Activated CD4-positive, alpha-beta memory T cell treated with anti-CD3 and anti-CD28 coated beads, Interleukin-2, amount 10 ng/mL, durations not matched to agents 7 days and 5 days (primary cell): ENCODE measurements around the gene APBB3. TPM values are rescaled to one million over a fixed set of nuclear protein-coding genes. Genes with fewer than 3 reads are reported as not detected.
A peak's percentile ranks its signal among the peaks of the same experiment; 100 is the strongest.

ENCODE experiments used
- CTCF ChIA-PET: fragments of 350-600 bp; sonication (Branson Sonifier 250); formaldehyde crosslinking; loops from one replicate; lab custom pipeline; 2021; ENCODE audit warnings: antibody characterized with exemption, inconsistent platforms; lab: Charles Lee
- POLR2A ChIA-PET: fragments of 350-600 bp; sonication (Branson Sonifier 250); formaldehyde crosslinking; loops from one replicate; lab custom pipeline; 2021; ENCODE audit warnings: antibody characterized with exemption; lab: Charles Lee
- DNase-seq: peaks from one replicate; pipeline ENCODE4 v3.0.0-alpha.2; 2020
- H3K27ac Mint-ChIP-seq: one replicate; pipeline ENCODE4 v1.8.0; 2021; ENCODE audit warnings: mild to moderate bottlenecking, mixed read lengths
- H3K27me3 Mint-ChIP-seq: one replicate; pipeline ENCODE4 v1.8.0; 2021; ENCODE audit warnings: mixed read lengths
- H3K36me3 Mint-ChIP-seq: one replicate; pipeline ENCODE4 v1.8.0; 2021; ENCODE audit warnings: low read depth, mixed read lengths
- H3K4me1 Mint-ChIP-seq: one replicate; pipeline ENCODE4 v1.8.0; 2021; ENCODE audit warnings: mixed read lengths
- H3K4me3 Mint-ChIP-seq: one replicate; pipeline ENCODE4 v1.8.0; 2021; ENCODE audit warnings: mild to moderate bottlenecking, mixed read lengths
- H3K9me3 Mint-ChIP-seq: one replicate; pipeline ENCODE4 v1.8.0; 2021; ENCODE audit warnings: mixed read lengths
- total RNA-seq, 2 experiments: library from RNA; stranded (reverse); gene quantifications; one replicate each; pipeline ENCODE4 v1.2.3, GENCODE V29; 2021

Gene APBB3
- total RNA-seq, 2 experiments from 2014 or later: 23.7 to 27.5 TPM

- no peak overlapping the region for H3K27ac Mint-ChIP-seq
- H3K4me1 Mint-ChIP-seq: peaks cover 51% of the 10 kb centered on the region
- ChIA-PET CTCF (interaction anchor here (1.0 kb wide), 1 partner anchor 15 kb away, joined by 3 read pairs; the partner anchor contains the start of gene EIF4EBP3), POLR2A (interaction anchor here (0.9 to 10.7 kb wide), 5 partner anchors 13 to 160 kb away, joined by 3 to 101 read pairs (median 5); partner anchors contain the start of genes ANKHD1, EIF4EBP3, IK and NDUFA2)
- H3K27me3 Mint-ChIP-seq: no peaks in the 10 kb centered on the region
- H3K4me3 Mint-ChIP-seq: no peak overlapping the region
- DNase-seq: no peak
- peaks cover 23% of the 10 kb centered on the region for H3K36me3 Mint-ChIP-seq
- no peaks in the 10 kb centered on the region for H3K9me3 Mint-ChIP-seq
Measured at GRCh38 chr5:140561753-140562523, 2.5 kb downstream of the APBB3 start.

- Mint-ChIP-seq H3K9me3 (no peaks in the 10 kb centered on the region), H3K4me3 (no peak overlapping the region), H3K4me1 (peaks cover 48% of the 10 kb centered on the region), H3K27ac (no peak overlapping the region), H3K27me3 (no peaks in the 10 kb centered on the region), H3K36me3 (peaks cover 30% of the 10 kb centered on the region)
- POLR2A ChIA-PET: interaction anchor here (1.0 to 10.7 kb wide), 3 partner anchors 9 to 159 kb away, joined by 3 to 101 read pairs (median 3); partner anchors contain the start of genes ANKHD1 and EIF4EBP3
- CTCF ChIA-PET: interaction anchor here (1.9 kb wide), 1 partner anchor 13 kb away, joined by 4 read pairs; the partner anchor contains the start of gene EIF4EBP3
- DNase-seq: no peak
Measured at GRCh38 chr5:140560227-140560626, 4.2 kb downstream of the APBB3 start.

DNA sequence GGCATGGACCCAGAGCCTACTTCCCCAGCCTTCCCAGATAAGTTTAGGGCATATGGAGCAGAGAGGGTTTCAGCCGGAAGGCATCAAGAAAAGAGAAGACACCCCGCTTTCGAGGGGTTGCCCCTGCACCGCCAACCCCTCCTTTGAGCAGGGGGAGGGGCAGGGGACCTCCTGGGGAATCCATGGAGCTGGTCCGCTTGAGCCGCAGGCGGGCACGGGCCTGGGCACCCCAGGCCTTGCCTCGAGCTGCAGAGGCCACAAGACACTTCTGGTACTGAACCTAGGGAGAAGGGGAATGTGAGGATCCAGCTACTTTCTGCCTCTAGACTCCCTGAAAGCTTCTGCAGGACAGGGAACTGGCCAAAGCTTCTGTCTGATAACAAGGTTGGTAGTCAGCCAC, 5.9 kb downstream of the APBB3 start:
- Mint-ChIP-seq H3K36me3 (peaks cover 36% of the 10 kb centered on the region), H3K4me1 (peaks cover 51% of the 10 kb centered on the region), H3K27ac (peak overlapping the region; percentile 79), H3K4me3 (no peak overlapping the region), H3K27me3 (no peaks in the 10 kb centered on the region), H3K9me3 (no peaks in the 10 kb centered on the region)
- ChIA-PET CTCF (interaction anchor here (0.6 to 1.9 kb wide), 3 partner anchors 10 to 13 kb away, joined by 3 to 4 read pairs (median 3); partner anchors contain the start of gene EIF4EBP3), POLR2A (interaction anchor here (2.1 to 10.7 kb wide), 4 partner anchors 10 to 157 kb away, joined by 10 to 101 read pairs (median 18); partner anchors contain the start of genes ANKHD1, EIF4EBP3, IK and NDUFA2)
- DNase-seq: no peak

- POLR2A ChIA-PET: interaction anchor here (0.8 to 10.7 kb wide), 11 partner anchors 8 to 156 kb away, joined by 3 to 101 read pairs (median 8); partner anchors contain the start of genes ANKHD1, EIF4EBP3, IK and NDUFA2
- H3K4me3 Mint-ChIP-seq: peak overlapping the region; percentile 83
- CTCF ChIA-PET: interaction anchor here (0.6 to 1.5 kb wide), 3 partner anchors 10 to 77 kb away, joined by 3 to 5 read pairs (median 3); no protein-coding TSS in a partner anchor
- no peaks in the 10 kb centered on the region for H3K9me3 Mint-ChIP-seq
- H3K27me3 Mint-ChIP-seq: no peaks in the 10 kb centered on the region
- peaks cover 52% of the 10 kb centered on the region for H3K4me1 Mint-ChIP-seq
- peak overlapping the region; percentile 79 for H3K27ac Mint-ChIP-seq
- no peak for DNase-seq
- peaks cover 41% of the 10 kb centered on the region for H3K36me3 Mint-ChIP-seq
Measured at GRCh38 chr5:140557965-140558364, 6.4 kb downstream of the APBB3 start.

DNA sequence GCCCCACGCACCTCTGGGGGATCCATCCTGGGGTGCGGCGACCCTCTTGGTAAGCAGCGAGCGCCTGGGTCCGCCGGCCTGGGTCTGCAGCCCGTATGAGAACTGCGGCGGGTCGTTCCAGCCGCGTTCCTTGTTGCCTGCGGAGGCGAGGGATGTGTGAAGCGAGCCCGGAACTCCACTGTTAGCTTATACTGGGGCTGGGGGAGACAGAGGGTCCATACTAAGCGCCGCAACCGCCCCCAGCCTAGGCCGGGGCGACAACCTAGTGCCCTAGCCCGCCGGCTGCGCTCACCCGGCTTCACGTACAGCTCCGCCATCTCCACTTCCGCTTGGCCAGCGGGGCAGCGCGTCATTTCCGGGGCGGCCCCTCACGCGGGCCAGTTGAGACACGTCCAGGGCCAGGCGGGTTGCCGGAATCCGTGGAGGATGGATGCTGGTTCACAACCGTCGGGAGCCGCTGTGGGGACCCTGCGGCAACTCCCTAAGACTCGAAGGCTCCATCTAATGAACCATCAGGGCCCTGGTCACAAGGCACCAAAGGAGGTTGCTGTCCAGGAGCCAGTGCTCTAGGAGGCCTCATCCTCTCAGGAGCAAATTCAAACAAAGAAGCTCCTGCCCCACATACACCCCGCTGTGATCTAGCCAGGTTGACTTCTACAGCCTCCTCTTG, 7.1 kb downstream of the APBB3 start, which contains the start of gene SRA1:
Gene SRA1 (minus strand): TSS at position 338 of the 670 bp plus-strand sequence. CDS start 21 bp downstream, at position 317.
- Mint-ChIP-seq H3K36me3 (peaks cover 46% of the 10 kb centered on the region), H3K4me1 (peaks cover 50% of the 10 kb centered on the region), H3K4me3 (peak within 1 kb of the TSS; percentile 83), H3K27me3 (no peaks in the 10 kb centered on the region), H3K9me3 (no peaks in the 10 kb centered on the region), H3K27ac (peak within 1 kb of the TSS; percentile 79)
- POLR2A ChIA-PET: interaction anchor here (0.8 to 10.7 kb wide), 11 partner anchors 8 to 156 kb away, joined by 3 to 101 read pairs (median 8); partner anchors contain the start of genes ANKHD1, EIF4EBP3, IK and NDUFA2
- CTCF ChIA-PET: interaction anchor here (1.0 to 1.5 kb wide), 5 partner anchors 9 to 318 kb away, joined by 3 to 6 read pairs (median 4); partner anchors contain the start of gene EIF4EBP3
- peak; percentile 91 for DNase-seq

DNA sequence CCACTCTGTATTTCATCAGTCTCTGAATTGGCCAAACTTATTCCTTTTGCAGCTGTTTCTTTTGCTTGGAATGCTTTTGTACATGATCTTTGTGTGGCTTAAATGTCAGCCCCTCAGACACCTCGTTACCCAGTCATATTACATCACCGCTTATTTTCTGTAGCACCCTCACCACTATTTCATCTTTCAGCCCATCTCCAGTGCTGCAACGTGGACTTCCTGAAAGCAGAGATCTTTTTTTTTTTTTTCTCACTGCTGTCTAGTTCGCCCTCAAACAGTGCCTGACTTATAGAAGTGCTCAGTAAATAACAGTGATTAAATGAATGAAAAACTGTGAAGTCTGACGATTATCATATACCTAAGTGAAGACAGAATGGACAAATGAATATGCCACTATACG, 8.0 kb downstream of the APBB3 start:
- ChIA-PET CTCF (interaction anchor here (0.6 to 1.1 kb wide), 3 partner anchors 9 to 317 kb away, joined by 3 to 4 read pairs (median 4); no protein-coding TSS in a partner anchor), POLR2A (interaction anchor here (1.0 to 10.7 kb wide), 6 partner anchors 7 to 155 kb away, joined by 3 to 101 read pairs (median 15); partner anchors contain the start of genes ANKHD1, EIF4EBP3, IK and NDUFA2)
- Mint-ChIP-seq H3K4me3 (peak overlapping the region; percentile 83), H3K36me3 (peaks cover 55% of the 10 kb centered on the region), H3K4me1 (peaks cover 56% of the 10 kb centered on the region), H3K27ac (peak overlapping the region; percentile 79), H3K9me3 (no peaks in the 10 kb centered on the region), H3K27me3 (no peaks in the 10 kb centered on the region)
- no peak for DNase-seq

DNA sequence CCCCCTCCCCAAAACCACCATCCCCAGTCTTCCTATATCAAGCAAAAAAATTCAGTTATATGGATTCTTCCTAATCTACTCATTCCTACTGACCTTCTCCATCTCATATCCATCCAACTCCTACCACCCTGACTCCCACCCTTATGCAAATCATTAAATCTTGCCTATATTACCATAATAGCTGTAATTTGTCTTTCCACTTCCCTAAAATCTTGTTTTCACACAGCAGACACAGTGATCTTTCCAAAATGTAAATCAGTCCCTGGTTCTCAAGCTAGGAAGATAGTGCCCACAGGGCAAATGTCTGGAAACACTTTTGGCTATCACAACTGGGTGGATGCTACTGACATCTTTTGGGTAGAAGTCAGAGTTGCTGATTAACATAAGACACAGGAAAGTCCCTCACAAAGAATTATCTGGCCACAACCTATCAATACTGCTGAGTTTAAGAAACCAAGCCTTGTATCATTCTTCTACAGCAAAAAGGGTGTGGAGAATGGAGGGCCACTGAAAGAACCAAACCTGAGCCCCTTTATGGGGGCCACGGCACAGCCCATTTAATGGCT, 8.6 kb downstream of the APBB3 start:
- peaks cover 59% of the 10 kb centered on the region for H3K4me1 Mint-ChIP-seq
- CTCF ChIA-PET: interaction anchor here (0.6 to 0.8 kb wide), 2 partner anchors 9 to 198 kb away, joined by 3 to 4 read pairs; no protein-coding TSS in a partner anchor
- POLR2A ChIA-PET: interaction anchor here (0.6 to 10.7 kb wide), 5 partner anchors 7 to 90 kb away, joined by 3 to 101 read pairs (median 3); partner anchors contain the start of genes EIF4EBP3, IK and NDUFA2
- H3K27ac Mint-ChIP-seq: peak overlapping the region; percentile 79
- H3K9me3 Mint-ChIP-seq: no peaks in the 10 kb centered on the region
- peaks cover 61% of the 10 kb centered on the region for H3K36me3 Mint-ChIP-seq
- no peak for DNase-seq
- peak overlapping the region; percentile 83 for H3K4me3 Mint-ChIP-seq
- no peaks in the 10 kb centered on the region for H3K27me3 Mint-ChIP-seq

- Mint-ChIP-seq H3K36me3 (peaks cover 72% of the 10 kb centered on the region), H3K9me3 (no peaks in the 10 kb centered on the region), H3K27ac (peak overlapping the region; percentile 27), H3K27me3 (no peaks in the 10 kb centered on the region), H3K4me1 (peaks cover 73% of the 10 kb centered on the region), H3K4me3 (no peak overlapping the region)
- no peak for DNase-seq
- POLR2A ChIA-PET: interaction anchor here (0.6 to 1.3 kb wide), 2 partner anchors 14 to 93 kb away, joined by 3 to 4 read pairs; partner anchors contain the start of genes IK and NDUFA2
- CTCF ChIA-PET: no interaction called here
Measured at GRCh38 chr5:140554454-140554853, 9.9 kb downstream of the APBB3 start.

GRCh38 chr5:140553657-140554056, 10.7 kb downstream of the APBB3 start:
- no peaks in the 10 kb centered on the region for H3K9me3 Mint-ChIP-seq
- H3K27ac Mint-ChIP-seq: peak overlapping the region; percentile 61
- H3K27me3 Mint-ChIP-seq: no peaks in the 10 kb centered on the region
- ChIA-PET POLR2A (interaction anchor here (1.3 to 1.6 kb wide), 2 partner anchors 10 to 94 kb away, joined by 3 to 6 read pairs; partner anchors contain the start of genes APBB3, IK, NDUFA2 and SLC35A4), CTCF (interaction anchor here (1.4 kb wide), 1 partner anchor 81 kb away, joined by 4 read pairs; no protein-coding TSS in a partner anchor)
- H3K4me1 Mint-ChIP-seq: peaks cover 81% of the 10 kb centered on the region
- H3K36me3 Mint-ChIP-seq: peaks cover 79% of the 10 kb centered on the region
- H3K4me3 Mint-ChIP-seq: no peak overlapping the region
- no peak for DNase-seq

DNA sequence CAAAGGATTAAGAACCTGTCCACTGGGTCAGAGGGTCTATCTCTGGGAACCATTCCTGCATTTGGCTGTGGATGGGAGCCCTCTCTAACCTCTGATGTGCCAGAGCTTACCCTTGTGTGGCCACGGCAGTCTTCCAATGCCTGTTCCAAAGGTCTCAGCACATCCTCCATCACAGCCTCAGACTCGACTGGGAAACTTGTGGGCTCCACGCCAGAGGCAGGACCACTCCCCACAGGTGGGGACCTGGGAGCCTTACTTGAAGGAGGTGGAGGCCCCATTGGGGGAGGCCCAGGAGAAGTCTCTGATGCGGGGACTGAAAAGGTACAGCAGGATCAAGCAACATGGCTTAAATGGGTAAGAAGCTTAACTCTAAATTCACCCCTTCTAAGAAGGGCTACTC, 12.5 kb downstream of the APBB3 start:
- no peak for DNase-seq
- H3K27ac Mint-ChIP-seq: no peak overlapping the region
- H3K9me3 Mint-ChIP-seq: no peaks in the 10 kb centered on the region
- ChIA-PET POLR2A (interaction anchor here (1.0 to 5.8 kb wide), 4 partner anchors 9 to 150 kb away, joined by 3 to 101 read pairs (median 4); partner anchors contain the start of genes ANKHD1, APBB3, HARS1 and HARS2), CTCF (no interaction called here)
- no peak overlapping the region for H3K4me3 Mint-ChIP-seq
- peaks cover 72% of the 10 kb centered on the region for H3K36me3 Mint-ChIP-seq
- no peaks in the 10 kb centered on the region for H3K27me3 Mint-ChIP-seq
- H3K4me1 Mint-ChIP-seq: peaks cover 88% of the 10 kb centered on the region
